Nephron (organoid): Measurements from ENCODE around the gene FMR1.

ENCODE experiments used
- H3K27ac Mint-ChIP-seq, 3 experiments: 2 replicates each; pipeline ENCODE4 v1.8.0; 2020; ENCODE audit warnings: mixed read lengths in 3 of 3, mild to moderate bottlenecking in 2 of 3, moderate library complexity in 1 of 3
- H3K27me3 Mint-ChIP-seq: 2 replicates; pipeline ENCODE4 v1.8.0; 2021; ENCODE audit warnings: low read depth, mild to moderate bottlenecking, moderate library complexity, mixed read lengths
- H3K36me3 Mint-ChIP-seq: 2 replicates; pipeline ENCODE4 v1.8.0; 2020; ENCODE audit warnings: low read depth, mixed read lengths
- H3K4me1 Mint-ChIP-seq: 2 replicates; pipeline ENCODE4 v1.8.0; 2020; ENCODE audit warnings: mixed read lengths
- H3K4me3 Mint-ChIP-seq, 3 experiments: 2 replicates each; pipeline ENCODE4 v1.8.0; 2020; ENCODE audit warnings: mild to moderate bottlenecking in 3 of 3, mixed read lengths in 3 of 3, moderate library complexity in 2 of 3
- H3K9me3 Mint-ChIP-seq: 2 replicates; pipeline ENCODE4 v1.8.0; 2020; ENCODE audit warnings: mixed read lengths
- TF ChIP-seq, protein P1 (sequence below), 3 experiments: fragments of 200-600 bp; sonication (generic); IDR thresholded peaks; one replicate each; pipeline ENCODE4 v1.5.0; 2021; ENCODE audit warnings: antibody characterized with exemption in 3 of 3; ENCODE audit not compliant: unreplicated experiment in 3 of 3

The FMR1 gene

DNA sequence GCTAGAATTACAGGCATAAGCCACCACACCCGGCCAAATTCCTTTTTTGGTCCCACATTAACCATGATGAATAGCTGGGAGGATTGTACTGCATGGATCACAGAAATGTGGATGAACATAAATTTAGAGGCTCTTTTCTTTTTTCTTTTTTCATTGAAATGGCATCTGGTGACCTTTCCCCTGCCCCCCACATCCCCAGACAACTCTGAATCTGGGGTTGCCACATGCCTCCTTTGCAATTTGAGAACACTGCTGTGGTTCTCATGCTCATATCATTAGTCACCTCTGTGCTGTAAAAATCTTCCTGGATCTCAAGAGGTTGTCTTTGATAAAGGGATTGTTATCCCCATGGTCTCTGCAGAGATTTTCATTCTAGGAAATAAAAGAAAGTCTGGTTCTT is 46.6 kb downstream of the FMR1 start:
- H3K36me3 Mint-ChIP-seq = no peaks in the 10 kb centered on the region
- no peaks in the 10 kb centered on the region for H3K4me1 Mint-ChIP-seq
- H3K27me3 Mint-ChIP-seq = no peaks in the 10 kb centered on the region
- H3K9me3 Mint-ChIP-seq = peaks cover 24% of the 10 kb centered on the region
- H3K4me3 Mint-ChIP-seq = no peak overlapping the region
- TF ChIP-seq, protein P1, sequence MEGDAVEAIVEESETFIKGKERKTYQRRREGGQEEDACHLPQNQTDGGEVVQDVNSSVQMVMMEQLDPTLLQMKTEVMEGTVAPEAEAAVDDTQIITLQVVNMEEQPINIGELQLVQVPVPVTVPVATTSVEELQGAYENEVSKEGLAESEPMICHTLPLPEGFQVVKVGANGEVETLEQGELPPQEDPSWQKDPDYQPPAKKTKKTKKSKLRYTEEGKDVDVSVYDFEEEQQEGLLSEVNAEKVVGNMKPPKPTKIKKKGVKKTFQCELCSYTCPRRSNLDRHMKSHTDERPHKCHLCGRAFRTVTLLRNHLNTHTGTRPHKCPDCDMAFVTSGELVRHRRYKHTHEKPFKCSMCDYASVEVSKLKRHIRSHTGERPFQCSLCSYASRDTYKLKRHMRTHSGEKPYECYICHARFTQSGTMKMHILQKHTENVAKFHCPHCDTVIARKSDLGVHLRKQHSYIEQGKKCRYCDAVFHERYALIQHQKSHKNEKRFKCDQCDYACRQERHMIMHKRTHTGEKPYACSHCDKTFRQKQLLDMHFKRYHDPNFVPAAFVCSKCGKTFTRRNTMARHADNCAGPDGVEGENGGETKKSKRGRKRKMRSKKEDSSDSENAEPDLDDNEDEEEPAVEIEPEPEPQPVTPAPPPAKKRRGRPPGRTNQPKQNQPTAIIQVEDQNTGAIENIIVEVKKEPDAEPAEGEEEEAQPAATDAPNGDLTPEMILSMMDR (IDR thresholded peaks at IDR 0.05; ENCODE audit: unreplicated experiment in 3 of 3) = no peak
- H3K27ac Mint-ChIP-seq = no peak overlapping the region

DNA sequence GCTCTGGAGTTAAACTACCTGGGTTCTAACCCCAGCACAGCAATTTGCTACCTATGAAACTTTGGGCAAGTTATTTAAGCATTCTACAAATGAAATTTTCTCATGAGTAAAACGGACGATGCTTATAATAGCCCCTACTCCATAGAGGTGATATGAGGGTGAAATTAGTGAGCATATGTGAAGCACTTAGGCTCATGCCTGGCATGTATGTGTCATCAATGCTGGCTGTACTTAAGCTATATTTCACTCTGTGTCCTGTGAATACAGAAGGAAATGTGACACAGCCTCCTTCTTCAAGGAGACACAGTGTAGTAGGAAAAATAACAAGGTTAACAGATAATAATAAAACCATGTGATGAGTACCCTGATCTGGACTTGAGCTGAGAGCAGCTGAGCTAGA is 49.0 kb downstream of the FMR1 start:
- TF ChIP-seq, protein P1 (IDR thresholded peaks at IDR 0.05; ENCODE audit: unreplicated experiment in 3 of 3) = no peak
- no peak overlapping the region for H3K4me3 Mint-ChIP-seq
- no peaks in the 10 kb centered on the region for H3K27me3 Mint-ChIP-seq
- H3K27ac Mint-ChIP-seq = no peak overlapping the region
- peaks cover 29% of the 10 kb centered on the region for H3K9me3 Mint-ChIP-seq
- H3K4me1 Mint-ChIP-seq = no peaks in the 10 kb centered on the region
- H3K36me3 Mint-ChIP-seq = no peaks in the 10 kb centered on the region

DNA sequence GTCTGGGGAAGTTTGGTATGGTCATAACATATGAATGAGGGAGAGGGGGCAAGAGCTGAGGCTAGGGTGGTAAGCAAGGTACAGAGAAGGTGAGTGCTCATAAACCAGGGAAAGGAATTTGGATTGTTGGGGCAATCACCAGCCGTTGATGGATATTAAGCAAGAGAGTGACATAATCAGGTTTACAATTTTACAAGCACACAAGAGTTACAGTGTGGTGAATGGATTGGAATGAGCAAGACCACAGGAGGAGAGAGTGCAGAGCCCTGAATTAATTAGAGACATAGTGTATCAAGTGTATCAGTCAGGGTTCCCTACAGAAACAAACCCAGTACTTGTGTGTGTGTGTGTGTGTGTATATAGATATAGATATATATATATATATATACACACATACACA is 50.8 kb downstream of the FMR1 start:
- no peaks in the 10 kb centered on the region for H3K4me1 Mint-ChIP-seq
- no peak overlapping the region for H3K27ac Mint-ChIP-seq
- no peak overlapping the region for H3K4me3 Mint-ChIP-seq
- TF ChIP-seq, protein P1 (IDR thresholded peaks at IDR 0.05; ENCODE audit: unreplicated experiment in 3 of 3) = no peak
- H3K27me3 Mint-ChIP-seq = no peaks in the 10 kb centered on the region
- peaks cover 28% of the 10 kb centered on the region for H3K9me3 Mint-ChIP-seq
- H3K36me3 Mint-ChIP-seq = no peaks in the 10 kb centered on the region

DNA sequence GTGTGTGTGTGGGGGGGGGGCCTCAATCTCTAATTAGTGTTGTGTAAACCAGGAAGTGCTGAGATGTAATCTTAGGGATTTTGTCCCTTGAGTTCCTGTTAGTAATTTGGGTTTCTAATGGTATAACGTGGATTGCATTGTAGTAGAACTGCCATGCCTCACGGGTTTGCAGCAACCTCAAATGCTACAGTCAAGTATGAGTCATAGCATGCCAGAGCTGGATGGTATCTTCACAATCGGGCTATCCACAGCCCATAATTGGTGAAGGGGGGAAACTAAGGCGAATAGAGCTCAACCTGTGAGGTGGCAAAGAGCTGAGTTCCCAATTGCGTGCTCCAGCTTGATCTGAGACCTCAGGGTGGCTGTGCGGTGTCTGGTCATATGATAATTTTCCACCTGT is 67.2 kb downstream of the FMR1 start:
- H3K27ac Mint-ChIP-seq = no peak overlapping the region
- H3K36me3 Mint-ChIP-seq = no peaks in the 10 kb centered on the region
- H3K9me3 Mint-ChIP-seq = peaks cover 28% of the 10 kb centered on the region
- H3K27me3 Mint-ChIP-seq = no peaks in the 10 kb centered on the region
- no peak overlapping the region for H3K4me3 Mint-ChIP-seq
- no peaks in the 10 kb centered on the region for H3K4me1 Mint-ChIP-seq
- TF ChIP-seq, protein P1 (IDR thresholded peaks at IDR 0.05; ENCODE audit: unreplicated experiment in 3 of 3) = no peak

DNA sequence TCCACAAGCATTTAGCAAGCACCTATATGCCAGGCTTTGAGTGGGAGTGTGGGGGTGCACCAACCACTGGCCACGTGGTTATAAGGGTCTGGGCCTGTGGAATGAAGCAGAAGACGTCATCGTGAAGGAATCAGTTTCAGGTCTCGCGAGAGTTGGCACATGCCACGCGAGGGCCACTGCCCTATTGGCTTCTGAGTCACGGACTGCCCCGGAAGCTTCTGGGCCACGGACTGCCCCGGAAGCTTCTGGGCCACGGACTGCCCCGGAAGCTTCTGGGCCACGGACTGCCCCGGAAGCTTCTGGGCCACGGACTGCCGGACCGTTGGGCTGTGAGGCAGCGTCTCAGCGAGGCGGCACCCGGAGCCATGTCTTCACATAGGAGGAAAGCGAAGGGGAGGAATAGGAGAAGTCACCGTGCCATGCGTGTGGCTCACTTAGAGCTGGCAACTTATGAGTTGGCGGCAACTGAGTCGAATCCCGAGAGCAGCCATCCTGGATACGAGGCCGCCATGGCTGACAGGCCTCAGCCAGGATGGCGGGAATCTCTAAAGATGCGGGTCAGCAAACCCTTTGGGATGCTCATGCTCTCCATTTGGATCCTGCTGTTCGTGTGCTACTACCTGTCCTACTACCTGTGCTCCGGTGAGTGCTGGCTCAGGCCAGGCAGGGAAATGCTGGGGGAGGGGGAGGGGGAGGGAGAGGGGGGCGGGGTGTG is 69.5 kb downstream of the FMR1 start, which contains the start of gene FMR1NB:
FMR1NB (plus strand) TSS at position 300 of the 715 bp plus-strand sequence; CDS start at position 366, 66 bp downstream.
- Mint-ChIP-seq H3K4me1 (no peaks in the 10 kb centered on the region), H3K27me3 (no peaks in the 10 kb centered on the region), H3K9me3 (peaks cover 23% of the 10 kb centered on the region), H3K36me3 (no peaks in the 10 kb centered on the region), H3K27ac (no peak within 1 kb of the TSS), H3K4me3 (no peak within 1 kb of the TSS)
- TF ChIP-seq, protein P1 (IDR thresholded peaks at IDR 0.05; ENCODE audit: unreplicated experiment in 3 of 3) = no peak
